Left ventricle myocardium inferior (tissue), 1 donor: Measurements from ENCODE around the gene RPL37. TPM values are rescaled to one million over a fixed set of nuclear protein-coding genes. Genes with fewer than 3 reads are reported as not detected.

Source experiments
- DNase-seq: peaks from one replicate; pipeline ENCODE4 v3.0.0-alpha.2; 2020
- H3K27ac ChIP-seq: fragments of 200-600 bp; replicated peaks from 2 replicates; pipeline ENCODE4 v1.8.0; 2021
- H3K27me3 ChIP-seq: fragments of 200-600 bp; 2 replicates; pipeline ENCODE4 v1.8.0; 2021; ENCODE audit warnings: low read depth
- H3K36me3 ChIP-seq: fragments of 200-600 bp; 2 replicates; pipeline ENCODE4 v1.8.0; 2021
- H3K4me1 ChIP-seq: fragments of 200-600 bp; 2 replicates; pipeline ENCODE4 v1.8.0; 2021
- H3K4me3 ChIP-seq: fragments of 200-600 bp; 2 replicates; pipeline ENCODE4 v1.8.0; 2021; ENCODE audit warnings: mild to moderate bottlenecking, moderate library complexity
- H3K9me3 ChIP-seq: fragments of 200-600 bp; replicated peaks from 2 replicates; pipeline ENCODE4 v1.8.0; 2021
- CTCF ChIP-seq: fragments of 200-600 bp; IDR thresholded peaks from 2 replicates; pipeline ENCODE4 v1.8.0; 2021; ENCODE audit warnings: antibody characterized with exemption, mild to moderate bottlenecking, borderline replicate concordance
- intact Hi-C: fragments of 100-400 bp; cut with micrococcal nuclease; formaldehyde crosslinking; loops from one replicate; pipeline ENCODE4 v1.11.0; 2022
- total RNA-seq: library from RNA; stranded (reverse); fragmentation: NEBNext Ultra II Directional; extraction: Animal tissue kit (Norgen Biotek cat#: 25700); gene quantifications from one replicate; pipeline ENCODE4 v1.2.1, GENCODE V29; 2021
- donor health status: DM: no; HTN: yes; CAD: no; lungs with severe emphysema.

Gene RPL37
- total RNA-seq, 1 donor from 2014 or later = 624 TPM

DNA sequence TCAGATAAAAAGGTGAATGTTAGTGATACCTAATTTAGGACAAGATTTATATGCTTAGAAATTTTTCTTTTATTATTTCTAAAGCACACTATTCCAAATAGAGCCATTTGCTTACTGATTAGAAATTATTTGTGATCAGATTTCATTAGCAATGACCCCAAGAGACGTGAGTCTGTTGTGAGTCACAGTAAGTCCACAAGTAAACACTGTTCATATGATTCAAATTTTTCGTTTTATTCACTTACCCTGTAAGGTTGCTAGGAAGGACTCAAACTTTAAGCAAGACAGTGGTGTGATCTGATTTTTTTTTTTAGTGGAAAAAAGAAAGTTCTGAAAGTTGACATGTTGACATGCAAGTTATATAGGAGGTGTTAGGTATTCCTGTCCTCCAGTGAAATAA is 7.3 kb upstream of the RPL37 start:
- Histone ChIP-seq H3K27ac (peak overlapping the region; percentile 81), H3K27me3 (no peaks in the 10 kb centered on the region)
- intact Hi-C loops = no loop called here

DNA sequence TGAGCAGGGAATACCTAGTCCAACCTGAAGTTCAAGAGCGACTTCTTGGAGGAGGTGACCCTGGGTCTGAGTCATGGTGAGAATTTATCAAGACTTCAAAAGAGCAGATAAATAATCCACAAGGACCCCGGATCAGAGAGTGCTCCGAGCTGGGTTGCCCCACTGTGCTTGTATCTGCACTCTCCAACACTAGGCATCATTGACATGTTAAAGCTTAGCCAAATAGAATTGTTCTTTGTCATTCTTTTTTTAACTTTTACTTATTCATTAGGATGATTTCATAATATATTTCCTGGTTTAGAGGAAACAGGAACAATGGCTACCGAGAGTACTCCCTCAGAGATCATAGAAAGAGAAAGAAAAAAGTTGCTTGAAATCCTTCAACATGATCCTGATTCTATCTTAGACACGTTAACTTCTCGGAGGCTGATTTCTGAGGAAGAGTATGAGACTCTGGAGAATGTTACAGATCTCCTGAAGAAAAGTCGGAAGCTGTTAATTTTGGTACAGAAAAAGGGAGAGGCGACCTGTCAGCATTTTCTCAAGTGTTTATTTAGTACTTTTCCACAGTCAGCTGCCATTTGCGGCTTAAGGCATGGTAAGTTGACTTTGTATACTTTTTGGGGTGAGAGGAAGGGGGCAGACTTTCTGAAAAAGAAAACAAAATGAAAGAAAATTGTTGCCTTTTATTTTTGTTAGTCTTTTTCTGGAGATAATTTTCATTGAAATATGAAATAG is 6.2 kb upstream of the RPL37 start, which contains the start of gene CARD6:
Gene CARD6 (plus strand): TSS at position 300 of the 738 bp plus-strand sequence. CDS start 16 bp downstream, at position 316.
- H3K27me3 ChIP-seq = no peaks in the 10 kb centered on the region
- peaks cover 18% of the 10 kb centered on the region for H3K4me1 ChIP-seq
- peak within 1 kb of the TSS; percentile 59 for H3K4me3 ChIP-seq
- H3K27ac ChIP-seq = peak within 1 kb of the TSS; percentile 81
- TF ChIP-seq CTCF = no peak
- intact Hi-C loops = no loop called here
- H3K9me3 ChIP-seq = no peaks in the 10 kb centered on the region
- DNase-seq = no peak
- peaks cover 12% of the 10 kb centered on the region for H3K36me3 ChIP-seq

More for the DNA sequence above, 7.3 kb upstream of the RPL37 start:
- Histone ChIP-seq H3K9me3 (no peaks in the 10 kb centered on the region), H3K36me3 (peaks cover 17% of the 10 kb centered on the region), H3K4me1 (peaks cover 16% of the 10 kb centered on the region), H3K4me3 (peak overlapping the region; percentile 59)
- no peak for DNase-seq
- no peak for TF ChIP-seq CTCF

DNA sequence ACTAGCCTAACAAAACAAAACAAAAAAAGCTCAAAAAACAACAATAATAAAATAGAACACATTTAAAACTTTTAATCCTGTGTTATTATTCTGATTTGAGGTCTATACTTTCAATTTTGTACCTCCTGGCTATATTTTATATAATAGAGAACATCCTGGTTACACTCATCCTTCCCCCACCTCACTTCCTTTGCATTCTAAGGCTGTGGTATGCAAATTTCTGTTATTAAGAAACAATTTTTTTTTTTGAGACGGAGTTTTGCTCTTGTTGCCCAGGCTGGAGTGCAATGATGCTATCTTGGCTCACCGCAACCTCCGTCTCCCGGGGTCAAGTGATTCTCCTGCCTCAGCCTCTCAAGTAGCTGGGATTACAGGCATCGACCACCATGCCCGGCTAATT is 3.1 kb upstream of the RPL37 start:
- TF ChIP-seq CTCF = no peak
- intact Hi-C loops = no loop called here

DNA sequence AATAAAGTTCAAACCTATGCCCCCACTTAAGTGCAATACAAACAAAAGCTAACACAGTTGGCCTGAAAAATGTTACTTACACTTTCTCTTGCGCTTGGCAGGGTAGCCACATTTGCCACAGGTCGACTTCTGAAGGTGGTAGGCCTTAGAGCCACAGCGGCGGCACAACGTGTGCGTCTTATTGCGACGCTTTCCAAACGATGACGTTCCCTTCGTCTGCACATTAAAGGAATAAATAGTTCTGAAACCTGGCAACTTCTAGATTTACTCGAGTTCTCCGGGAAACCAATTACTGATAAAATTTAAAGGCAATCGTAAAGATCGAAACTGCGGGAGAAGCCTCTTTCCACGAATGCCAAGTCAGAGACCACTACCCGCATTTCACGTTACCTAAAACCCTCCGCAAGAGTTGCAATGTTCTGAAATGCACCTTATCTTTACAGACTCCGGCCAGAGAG is 602 bp downstream of the RPL37 start:
- peak overlapping the region; percentile 75 for H3K4me3 ChIP-seq
- no peak for DNase-seq
- H3K27ac ChIP-seq = peak overlapping the region; percentile 99
- intact Hi-C loops = no loop called here
- H3K27me3 ChIP-seq = no peaks in the 10 kb centered on the region
- H3K4me1 ChIP-seq = peaks cover 35% of the 10 kb centered on the region
- H3K36me3 ChIP-seq = peaks cover 45% of the 10 kb centered on the region
- no peak for TF ChIP-seq CTCF
- no peaks in the 10 kb centered on the region for H3K9me3 ChIP-seq

More for the DNA sequence above, 3.1 kb upstream of the RPL37 start:
- H3K4me1 ChIP-seq = peaks cover 40% of the 10 kb centered on the region
- H3K27ac ChIP-seq = no peak overlapping the region
- H3K27me3 ChIP-seq = no peaks in the 10 kb centered on the region
- H3K9me3 ChIP-seq = no peaks in the 10 kb centered on the region
- H3K36me3 ChIP-seq = peaks cover 9% of the 10 kb centered on the region
- no peak for DNase-seq
- no peak overlapping the region for H3K4me3 ChIP-seq

DNA sequence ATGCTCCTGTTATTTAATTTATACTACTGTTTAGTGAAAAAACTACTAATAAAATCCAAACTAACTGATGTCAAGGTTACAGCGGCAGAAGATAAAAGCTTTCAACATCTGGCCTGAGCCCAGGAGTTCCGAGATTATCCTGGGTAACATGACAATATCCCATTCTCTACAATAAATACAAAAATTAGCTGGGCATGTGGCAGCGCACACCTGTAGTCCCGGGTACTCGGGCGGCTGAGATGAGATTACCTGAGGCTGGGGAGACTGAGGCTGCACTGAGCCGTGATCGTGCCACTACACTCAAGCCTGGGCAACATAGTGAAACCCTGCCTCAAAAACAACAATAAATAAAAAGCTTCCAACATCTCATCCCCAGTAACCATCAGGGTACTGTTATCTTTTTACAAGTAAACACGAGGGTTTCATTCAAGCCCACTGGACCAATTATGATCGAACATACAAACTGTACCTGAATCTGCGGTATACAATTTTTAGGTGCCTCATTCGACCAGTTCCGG is 1.3 kb downstream of the RPL37 start:
- intact Hi-C loops = no loop called here
- Histone ChIP-seq H3K9me3 (no peaks in the 10 kb centered on the region), H3K4me1 (peaks cover 35% of the 10 kb centered on the region), H3K36me3 (peaks cover 52% of the 10 kb centered on the region), H3K4me3 (peak overlapping the region; percentile 75), H3K27ac (peak overlapping the region; percentile 99), H3K27me3 (no peaks in the 10 kb centered on the region)
- TF ChIP-seq CTCF = no peak
- DNase-seq = no peak
